IgD-negative memory B cell (primary cell): ENCODE data around the gene LYPD5. TPM values are rescaled to one million over a fixed set of nuclear protein-coding genes. Genes with fewer than 3 reads are reported as not detected.
"Not testable (repeated sequence)": the region's sequence is repeated elsewhere in the genome, so short reads cannot be mapped to it uniquely, and the experiment has no call there.

Experiments
- H3K27ac Mint-ChIP-seq, 3 donors: one replicate each; pipeline ENCODE4 v1.8.0; 2020 to 2022; ENCODE audit warnings: mild to moderate bottlenecking in 3 of 3, mixed read lengths in 3 of 3, moderate library complexity in 1 of 3
- H3K27me3 Mint-ChIP-seq: one replicate; pipeline ENCODE4 v1.8.0; 2021; ENCODE audit warnings: mixed read lengths
- H3K36me3 Mint-ChIP-seq: one replicate; pipeline ENCODE4 v1.8.0; 2020; ENCODE audit warnings: mild to moderate bottlenecking, mixed read lengths
- H3K4me1 Mint-ChIP-seq, 3 donors: one replicate each; pipeline ENCODE4 v1.8.0; 2020 to 2022; ENCODE audit warnings: mixed read lengths in 3 of 3, mild to moderate bottlenecking in 1 of 3
- H3K4me3 Mint-ChIP-seq, 4 donors: one replicate each; pipeline ENCODE4 v1.8.0; 2020 to 2022; ENCODE audit warnings: mild to moderate bottlenecking in 4 of 4, mixed read lengths in 4 of 4, moderate library complexity in 3 of 4
- H3K9me3 Mint-ChIP-seq, 3 donors: one replicate each; pipeline ENCODE4 v1.8.0; 2020 to 2021; ENCODE audit warnings: mixed read lengths in 3 of 3, mild to moderate bottlenecking in 1 of 3
- polyA plus RNA-seq: library from polyadenylated mRNA; unstranded; fragments of 300-500 nt; fragmentation: Illumina TruSeq; gene quantifications from one replicate; pipeline ENCODE4 v1.2.3, GENCODE V29; 2021

The LYPD5 gene
- polyA plus RNA-seq, 1 donor from 2014 or later = not detected

GRCh38 chr19:43814663-43815352, 12.6 kb upstream of the LYPD5 start:
- H3K4me1 Mint-ChIP-seq = peaks cover 0 to under 1% (median 0%) of the 10 kb centered on the region in 3 donors
- no peak overlapping the region for H3K4me3 Mint-ChIP-seq
- H3K27me3 Mint-ChIP-seq = peaks cover 7% of the 10 kb centered on the region
- H3K36me3 Mint-ChIP-seq = no peaks in the 10 kb centered on the region
- H3K27ac Mint-ChIP-seq = no peak overlapping the region
- H3K9me3 Mint-ChIP-seq = peaks cover 0 to 1% (median 0%) of the 10 kb centered on the region in 3 donors

DNA sequence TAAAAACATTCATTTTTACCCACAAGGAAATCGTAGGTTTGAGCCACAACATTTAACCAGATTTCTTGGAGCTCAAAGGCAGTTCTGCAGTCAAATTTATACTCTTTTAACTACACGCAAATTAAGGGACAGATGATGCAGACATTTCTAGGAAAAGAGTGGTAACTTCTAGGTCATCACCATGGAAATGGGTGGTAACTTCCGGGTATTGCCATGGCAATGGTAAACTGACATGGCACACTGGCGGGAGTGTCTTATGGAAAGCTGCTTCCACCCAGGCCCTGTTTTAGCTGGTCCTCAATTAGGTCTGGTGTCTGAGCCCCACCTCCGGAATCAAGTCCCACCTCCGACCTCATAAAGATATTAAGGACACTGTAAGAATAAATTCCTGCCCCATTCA, 10.4 kb upstream of the LYPD5 start:
- Mint-ChIP-seq H3K4me1 (peaks cover 0 to 3% (median 0%) of the 10 kb centered on the region in 3 donors), H3K27me3 (peaks cover 2% of the 10 kb centered on the region), H3K9me3 (peaks cover 0 to 1% (median 0%) of the 10 kb centered on the region in 3 donors), H3K27ac (no peak overlapping the region), H3K4me3 (no peak overlapping the region), H3K36me3 (no peaks in the 10 kb centered on the region)

GRCh38 chr19:43812259-43812658, 10.0 kb upstream of the LYPD5 start:
- peaks cover 4% of the 10 kb centered on the region for H3K27me3 Mint-ChIP-seq
- no peaks in the 10 kb centered on the region for H3K36me3 Mint-ChIP-seq
- peaks cover 0 to 1% (median 0%) of the 10 kb centered on the region in 3 donors for H3K9me3 Mint-ChIP-seq
- H3K4me3 Mint-ChIP-seq = no peak overlapping the region
- H3K27ac Mint-ChIP-seq = no peak overlapping the region
- peaks cover 0 to 3% (median 0%) of the 10 kb centered on the region in 3 donors for H3K4me1 Mint-ChIP-seq

DNA sequence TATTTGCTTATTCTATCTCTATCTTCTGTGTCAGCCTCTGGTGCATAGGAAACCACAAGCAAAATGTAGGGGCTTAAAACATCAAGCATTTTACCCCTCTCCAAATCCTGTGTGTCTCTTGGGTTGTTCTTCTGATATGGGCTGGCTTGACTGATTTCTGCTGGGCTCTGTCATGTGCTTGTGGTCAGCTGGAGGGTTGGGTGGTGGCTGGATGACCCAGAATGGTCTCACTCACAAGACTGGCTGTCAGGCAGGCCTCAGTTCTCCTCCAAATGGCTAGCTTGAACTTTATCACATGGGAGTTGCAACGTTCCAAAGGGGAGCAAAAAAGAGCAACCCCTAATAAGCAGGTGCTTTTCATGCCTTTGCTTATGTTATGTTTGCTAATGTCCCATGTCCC, 9.6 kb upstream of the LYPD5 start:
- Mint-ChIP-seq H3K9me3 (peaks cover 0 to 1% (median 0%) of the 10 kb centered on the region in 3 donors), H3K27ac (no peak overlapping the region), H3K4me3 (no peak overlapping the region), H3K36me3 (no peaks in the 10 kb centered on the region), H3K4me1 (peaks cover 0 to 3% (median 0%) of the 10 kb centered on the region in 3 donors), H3K27me3 (peaks cover 4% of the 10 kb centered on the region)

DNA sequence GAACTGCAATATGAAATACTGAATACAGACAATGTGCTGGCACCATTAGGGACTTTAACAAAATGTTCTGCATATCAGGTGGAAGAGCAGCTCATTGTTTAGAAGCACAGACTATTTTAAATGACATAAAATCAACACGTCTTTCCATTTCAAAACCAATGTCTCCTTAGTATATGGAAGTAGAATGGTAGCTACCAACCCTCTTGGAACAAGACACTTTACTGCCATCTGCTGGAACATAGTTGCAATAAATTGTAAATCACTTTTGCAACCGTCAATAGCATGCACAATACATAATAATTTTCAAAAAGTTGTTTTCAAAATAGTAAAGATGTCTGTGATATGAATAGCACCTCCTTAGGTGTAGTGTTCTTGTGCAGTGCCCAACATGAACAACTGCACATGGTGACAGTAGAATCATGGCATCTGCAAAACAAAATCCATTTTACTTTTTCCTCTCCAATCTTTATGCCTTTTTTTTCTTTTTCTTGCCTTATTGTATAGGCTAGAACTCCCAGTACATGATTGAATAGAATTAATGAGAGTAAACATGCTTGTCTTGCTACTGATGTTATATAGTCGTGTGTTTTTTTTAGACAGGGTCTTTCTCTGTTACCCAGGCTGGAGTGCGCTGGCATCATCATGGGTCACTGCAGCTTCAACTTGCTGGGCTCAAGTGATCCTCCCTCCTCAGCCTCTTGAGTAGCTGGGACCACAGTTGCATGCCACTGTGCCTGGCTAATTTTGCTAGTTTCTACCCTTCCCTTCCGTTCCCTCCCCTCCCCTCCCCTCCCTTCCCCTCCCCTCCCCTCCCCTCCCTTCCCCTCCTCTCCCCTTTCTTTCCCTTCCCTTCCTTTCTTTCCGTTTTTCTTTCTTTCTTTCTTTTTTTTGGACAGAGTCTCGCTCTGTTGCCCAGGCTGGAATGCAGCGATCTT, 7.8 kb upstream of the LYPD5 start:
- Mint-ChIP-seq H3K27ac (peak overlapping the region in 1 of 3 donors; percentile 43), H3K4me3 (no peak overlapping the region), H3K4me1 (peaks cover 0 to 3% (median 0%) of the 10 kb centered on the region in 3 donors), H3K27me3 (peaks cover 6% of the 10 kb centered on the region), H3K36me3 (no peaks in the 10 kb centered on the region), H3K9me3 (no peaks in the 10 kb centered on the region)

DNA sequence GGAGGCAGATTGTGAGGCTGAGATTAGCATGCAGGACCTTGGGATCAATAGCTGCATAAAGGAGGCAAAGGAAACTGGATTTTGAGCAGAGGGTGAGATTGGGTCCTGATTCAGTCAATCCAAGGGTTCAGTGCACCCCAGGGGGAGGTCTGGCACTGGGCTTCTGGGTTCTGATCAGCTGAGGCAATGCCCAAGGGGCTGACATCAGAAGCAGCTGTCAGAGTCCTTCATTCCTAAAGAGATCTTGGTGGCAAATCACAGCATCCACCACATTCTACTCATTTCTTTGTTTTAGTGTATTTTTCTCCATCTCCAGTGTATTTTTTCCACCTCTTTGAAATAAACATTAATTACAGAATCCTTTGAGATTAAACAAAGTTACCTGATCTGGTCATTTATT, 5.4 kb upstream of the LYPD5 start:
- Mint-ChIP-seq H3K4me1 (peaks cover 0 to 3% (median 0%) of the 10 kb centered on the region in 3 donors), H3K27me3 (peaks cover 6% of the 10 kb centered on the region), H3K36me3 (no peaks in the 10 kb centered on the region), H3K9me3 (no peaks in the 10 kb centered on the region), H3K27ac (no peak overlapping the region), H3K4me3 (no peak overlapping the region)

DNA sequence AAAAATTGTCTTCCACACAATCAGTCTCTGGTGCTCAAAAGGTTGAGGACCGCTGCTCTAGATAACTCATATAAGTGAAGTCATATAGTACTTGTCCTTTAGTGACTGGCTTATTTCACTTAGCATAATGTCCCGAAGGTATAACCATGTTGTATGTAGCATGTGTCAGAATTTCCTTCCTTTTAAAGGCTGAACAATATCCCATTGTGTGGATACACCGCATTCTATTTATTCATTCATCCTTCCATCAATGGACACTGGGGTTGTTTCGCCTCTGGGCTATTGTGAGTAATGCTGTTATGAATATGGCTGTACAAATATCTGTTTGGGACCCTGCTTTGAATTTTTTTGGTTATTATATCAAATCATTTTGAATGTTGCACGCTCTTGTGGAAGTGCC, 4.6 kb upstream of the LYPD5 start:
- peaks cover 0 to 3% (median 0%) of the 10 kb centered on the region in 3 donors for H3K4me1 Mint-ChIP-seq
- H3K36me3 Mint-ChIP-seq = no peaks in the 10 kb centered on the region
- no peaks in the 10 kb centered on the region for H3K9me3 Mint-ChIP-seq
- H3K27ac Mint-ChIP-seq = no peak overlapping the region
- peaks cover 6% of the 10 kb centered on the region for H3K27me3 Mint-ChIP-seq
- no peak overlapping the region for H3K4me3 Mint-ChIP-seq

DNA sequence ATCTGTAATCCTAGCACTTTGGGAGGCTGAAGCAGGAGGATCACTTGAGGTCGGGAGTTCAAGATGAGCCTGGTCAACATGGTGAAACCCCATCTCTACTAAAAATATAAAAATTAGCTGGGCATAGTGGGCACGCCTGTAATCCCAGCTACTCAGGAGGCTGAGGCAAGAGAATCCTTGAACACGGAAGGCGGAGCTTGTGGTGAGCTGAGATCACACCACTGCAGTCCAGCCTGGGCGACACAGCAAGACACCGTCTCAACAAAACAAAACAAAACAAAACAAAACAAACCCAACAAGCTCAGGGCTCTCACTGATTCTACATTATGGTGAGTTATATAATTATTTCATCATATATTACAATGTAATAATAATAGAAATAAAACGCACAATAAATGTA, 4.2 kb upstream of the LYPD5 start:
- H3K27ac Mint-ChIP-seq, H3K9me3 Mint-ChIP-seq, H3K27me3 Mint-ChIP-seq, H3K36me3 Mint-ChIP-seq, H3K4me1 Mint-ChIP-seq, H3K4me3 Mint-ChIP-seq: not testable (repeated sequence)

DNA sequence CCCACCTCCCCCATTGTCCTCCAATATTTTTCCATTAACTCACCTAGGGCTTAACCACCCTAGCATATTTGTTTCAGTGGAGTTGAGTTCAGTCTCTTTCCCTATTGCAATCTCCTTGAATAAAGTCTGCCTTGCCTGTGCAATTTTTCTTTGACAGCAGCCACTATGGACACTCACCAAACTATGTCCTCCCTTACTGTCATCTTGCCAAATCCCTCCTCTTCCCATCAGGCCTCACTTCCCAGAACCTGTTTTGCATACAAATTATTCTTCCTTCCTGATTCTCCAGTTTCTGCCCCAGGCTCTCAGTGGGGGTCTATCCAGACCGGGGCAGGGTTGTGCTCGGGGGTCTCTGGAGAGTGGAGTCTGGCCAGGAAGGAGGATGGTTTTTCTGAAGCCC, 2.2 kb upstream of the LYPD5 start:
- no peak overlapping the region for H3K27ac Mint-ChIP-seq
- peaks cover 6% of the 10 kb centered on the region for H3K27me3 Mint-ChIP-seq
- H3K9me3 Mint-ChIP-seq = no peaks in the 10 kb centered on the region
- H3K4me1 Mint-ChIP-seq = no peaks in the 10 kb centered on the region
- no peak overlapping the region for H3K4me3 Mint-ChIP-seq
- H3K36me3 Mint-ChIP-seq = no peaks in the 10 kb centered on the region

DNA sequence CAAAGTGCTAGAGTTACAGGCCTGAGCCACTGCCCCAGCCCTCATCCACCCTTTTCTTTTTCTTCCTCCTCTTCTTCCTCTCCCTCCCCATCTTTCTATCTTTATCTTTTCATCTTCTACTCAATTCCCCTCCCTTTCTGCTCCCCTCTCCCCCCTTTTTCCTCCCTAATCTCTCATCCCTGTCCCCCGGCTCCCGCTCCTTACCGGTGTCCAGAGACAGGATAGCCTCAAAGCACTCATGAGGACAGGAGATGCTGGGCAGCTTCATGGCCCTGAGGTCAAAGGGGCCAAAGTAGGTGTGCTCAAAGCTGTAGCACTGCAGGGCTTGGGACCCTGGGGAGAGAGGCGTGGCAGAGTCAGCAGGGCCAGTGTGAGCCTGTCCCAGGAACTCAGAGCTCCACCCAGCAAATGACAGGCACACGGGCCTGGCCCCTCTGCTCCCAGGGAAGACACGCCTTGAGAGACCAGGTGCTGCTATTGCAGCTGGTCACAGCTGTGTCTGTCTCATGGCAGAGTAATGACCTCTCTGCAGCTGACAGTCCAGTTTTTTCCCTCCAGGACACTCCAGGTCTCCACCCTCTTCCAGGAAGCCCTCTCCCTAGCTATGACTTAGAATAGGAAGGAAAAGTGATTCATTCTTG, 2.6 kb downstream of the LYPD5 start:
- peaks cover 0 to 2% (median 0%) of the 10 kb centered on the region in 3 donors for H3K4me1 Mint-ChIP-seq
- peaks cover 25% of the 10 kb centered on the region for H3K27me3 Mint-ChIP-seq
- H3K4me3 Mint-ChIP-seq = peak overlapping the region in 3 of 4 donors; percentile 58 to 85 (median 63)
- H3K27ac Mint-ChIP-seq = no peak overlapping the region
- H3K9me3 Mint-ChIP-seq = peaks cover 0 to 1% (median 0%) of the 10 kb centered on the region in 3 donors
- H3K36me3 Mint-ChIP-seq = no peaks in the 10 kb centered on the region

DNA sequence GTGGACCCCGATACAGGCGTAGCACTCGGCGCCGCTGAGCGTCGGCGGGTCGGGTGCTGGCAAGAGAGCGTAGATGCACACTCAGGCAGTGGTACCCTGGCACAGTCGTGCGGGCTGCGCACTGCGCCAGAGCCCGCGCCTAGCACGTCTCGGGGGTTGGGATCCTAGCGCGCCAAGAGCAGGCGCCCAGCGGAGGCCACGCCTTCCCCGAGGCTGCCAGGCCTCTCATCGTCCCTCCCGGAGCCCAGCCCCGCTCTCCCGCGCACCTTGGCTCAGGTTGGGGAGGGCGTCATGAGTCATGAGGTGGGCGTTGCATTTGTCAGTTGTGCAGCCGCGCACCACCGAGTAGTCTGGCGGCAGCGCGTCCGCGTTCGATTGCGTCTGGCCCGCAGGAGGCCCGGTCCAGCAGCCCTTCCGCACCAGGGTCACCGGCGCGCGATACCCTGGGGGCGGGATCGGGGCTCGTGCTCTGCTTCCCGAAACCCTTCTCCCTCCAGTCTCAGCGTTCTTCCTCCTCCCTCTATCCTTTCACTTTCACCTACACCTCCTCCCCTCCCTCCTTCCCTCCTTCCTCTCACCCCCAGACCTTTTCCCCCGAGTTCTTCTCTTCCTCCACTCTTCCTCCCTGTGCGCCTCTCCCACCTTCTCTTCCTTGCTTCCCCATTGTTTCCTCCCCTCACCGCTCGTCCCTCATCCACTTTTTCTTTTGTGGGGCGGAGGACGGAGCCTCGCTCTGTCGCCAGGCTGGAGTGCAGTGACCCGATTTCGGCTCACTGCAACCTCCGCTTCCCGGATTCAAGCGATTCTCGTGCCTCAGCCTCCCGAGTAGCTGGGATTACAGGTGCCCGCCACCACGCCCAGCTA, 3.5 kb downstream of the LYPD5 start:
- Mint-ChIP-seq H3K9me3 (peaks cover 0 to 1% (median 0%) of the 10 kb centered on the region in 3 donors), H3K36me3 (no peaks in the 10 kb centered on the region), H3K27me3 (peaks cover 25% of the 10 kb centered on the region), H3K4me3 (peak overlapping the region in 3 of 4 donors; percentile 75 to 85 (median 77)), H3K4me1 (peaks cover 0 to 2% (median 0%) of the 10 kb centered on the region in 3 donors), H3K27ac (no peak overlapping the region)

DNA sequence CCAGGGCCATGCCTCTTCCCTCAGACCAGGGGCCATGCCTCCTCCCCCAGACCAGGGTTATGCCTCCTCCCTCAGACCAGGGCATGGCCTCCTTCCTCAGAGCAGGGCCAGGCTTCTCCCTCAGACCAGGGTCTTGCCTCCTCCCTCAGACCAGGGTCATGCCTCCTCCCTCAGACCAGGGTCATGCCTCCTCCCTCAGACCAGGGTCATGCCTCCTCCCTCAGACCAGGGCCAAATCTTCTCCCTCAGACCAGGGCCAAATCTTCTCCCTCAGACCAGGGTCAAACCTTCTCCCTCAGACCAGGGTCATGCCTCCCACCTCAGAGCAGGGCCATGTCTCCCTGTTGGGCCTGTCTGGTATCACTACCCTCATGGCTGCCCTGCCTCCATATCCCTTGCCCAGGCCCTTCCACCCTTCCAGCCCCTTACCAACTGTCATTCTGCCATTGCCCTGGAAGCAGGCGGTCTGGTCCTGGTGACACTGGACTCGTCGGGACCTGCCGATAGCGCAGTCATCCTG, 4.2 kb downstream of the LYPD5 start:
- H3K4me3 Mint-ChIP-seq = peak overlapping the region in 3 of 4 donors; percentile 44 to 85 (median 65)
- H3K4me1 Mint-ChIP-seq = peaks cover 0 to 2% (median 0%) of the 10 kb centered on the region in 3 donors
- H3K27ac Mint-ChIP-seq = no peak overlapping the region
- H3K36me3 Mint-ChIP-seq = no peaks in the 10 kb centered on the region
- H3K27me3 Mint-ChIP-seq = peaks cover 28% of the 10 kb centered on the region
- peaks cover 0 to 1% (median 0%) of the 10 kb centered on the region in 3 donors for H3K9me3 Mint-ChIP-seq

DNA sequence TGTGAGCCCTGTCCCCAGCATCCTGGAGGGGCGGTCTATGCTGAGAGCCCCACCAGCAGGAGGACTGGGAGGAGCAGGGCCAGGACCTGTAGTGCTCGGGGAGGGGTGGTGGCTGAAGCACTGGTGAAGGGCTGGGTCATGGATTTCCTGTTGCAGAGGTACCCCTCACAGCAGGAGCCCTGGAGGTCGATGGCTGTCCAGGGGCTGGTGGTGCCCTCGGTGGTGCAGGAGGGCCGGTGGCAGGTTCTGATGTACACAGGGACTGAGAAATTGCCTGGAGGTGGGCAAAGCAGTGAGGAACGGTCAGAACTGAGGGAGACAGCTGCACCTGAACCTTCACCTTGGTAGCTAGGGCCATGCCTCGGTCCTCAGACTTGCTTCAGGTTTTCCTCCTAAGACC, 4.7 kb downstream of the LYPD5 start:
- no peak overlapping the region for H3K27ac Mint-ChIP-seq

DNA sequence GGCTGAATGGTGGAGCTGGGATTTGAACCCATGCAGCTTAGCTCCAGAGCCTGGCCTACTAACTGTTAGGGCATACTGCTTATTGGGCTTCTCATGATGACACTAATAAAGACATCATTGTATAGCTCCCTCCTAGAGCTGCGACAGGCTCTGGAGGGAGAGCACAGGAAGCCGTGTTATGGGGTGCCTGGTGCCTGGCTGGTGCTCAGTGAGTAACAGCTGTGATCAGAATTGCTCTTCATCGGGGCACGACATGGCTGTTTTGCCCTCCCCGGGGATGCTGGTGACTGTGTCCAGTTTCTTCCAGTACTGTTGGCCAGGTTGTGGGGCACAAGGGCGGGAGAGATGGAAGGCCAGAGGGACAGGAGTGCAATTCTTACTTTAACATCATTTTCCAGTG, 5.1 kb downstream of the LYPD5 start:
- Mint-ChIP-seq H3K36me3 (no peaks in the 10 kb centered on the region), H3K4me1 (peaks cover 0 to 2% (median 0%) of the 10 kb centered on the region in 3 donors), H3K9me3 (peaks cover 0 to 1% (median 0%) of the 10 kb centered on the region in 3 donors), H3K27me3 (peaks cover 25% of the 10 kb centered on the region), H3K4me3 (peak overlapping the region in 2 of 4 donors; percentile 2 to 81), H3K27ac (no peak overlapping the region)

More for the DNA sequence above, 4.7 kb downstream of the LYPD5 start:
- Mint-ChIP-seq H3K27me3 (peaks cover 25% of the 10 kb centered on the region), H3K36me3 (no peaks in the 10 kb centered on the region), H3K4me1 (peaks cover 0 to 2% (median 0%) of the 10 kb centered on the region in 3 donors), H3K4me3 (peak overlapping the region in 1 of 4 donors; percentile 49), H3K9me3 (peaks cover 0 to 1% (median 0%) of the 10 kb centered on the region in 3 donors)
